Measurements from ENCODE around the gene TSPAN7. TPM values are rescaled to one million over a fixed set of nuclear protein-coding genes. Genes with fewer than 3 reads are reported as not detected.

TSPAN7 gene
- total RNA-seq, 6 experiments from 2014 or later, result not detected

DNA sequence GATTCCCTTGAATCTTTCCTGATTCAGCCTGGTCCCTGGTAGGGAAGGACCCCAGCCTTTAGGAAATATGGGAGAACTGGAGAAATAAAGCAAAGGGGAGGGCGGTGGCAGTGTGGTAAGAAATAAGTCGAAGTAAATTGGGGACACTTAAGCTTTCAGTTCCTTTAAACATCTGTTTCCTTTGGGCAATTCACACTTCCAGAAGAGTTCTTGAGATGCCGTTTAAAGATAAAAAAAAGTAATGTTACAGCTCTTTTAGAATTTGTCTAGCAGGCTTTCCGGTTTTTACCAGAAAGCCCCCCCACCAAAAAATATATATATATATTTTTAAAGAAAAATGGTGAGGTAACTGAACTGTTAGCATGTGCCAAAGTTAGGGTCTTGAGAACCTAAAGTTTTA, 46.6 kb downstream of the TSPAN7 start:
- Mint-ChIP-seq H3K4me1 (ENCODE audit: low read depth) (no peaks in the 10 kb centered on the region), H3K9me3 (no peaks in the 10 kb centered on the region), H3K4me3 (no peak overlapping the region), H3K27me3 (ENCODE audit: insufficient read depth) (no peaks in the 10 kb centered on the region; the same call in 1 of the 2 replicates), H3K36me3 (ENCODE audit: low read depth) (no peaks in the 10 kb centered on the region), H3K27ac (no peak overlapping the region)
- TF ChIP-seq, protein P1, sequence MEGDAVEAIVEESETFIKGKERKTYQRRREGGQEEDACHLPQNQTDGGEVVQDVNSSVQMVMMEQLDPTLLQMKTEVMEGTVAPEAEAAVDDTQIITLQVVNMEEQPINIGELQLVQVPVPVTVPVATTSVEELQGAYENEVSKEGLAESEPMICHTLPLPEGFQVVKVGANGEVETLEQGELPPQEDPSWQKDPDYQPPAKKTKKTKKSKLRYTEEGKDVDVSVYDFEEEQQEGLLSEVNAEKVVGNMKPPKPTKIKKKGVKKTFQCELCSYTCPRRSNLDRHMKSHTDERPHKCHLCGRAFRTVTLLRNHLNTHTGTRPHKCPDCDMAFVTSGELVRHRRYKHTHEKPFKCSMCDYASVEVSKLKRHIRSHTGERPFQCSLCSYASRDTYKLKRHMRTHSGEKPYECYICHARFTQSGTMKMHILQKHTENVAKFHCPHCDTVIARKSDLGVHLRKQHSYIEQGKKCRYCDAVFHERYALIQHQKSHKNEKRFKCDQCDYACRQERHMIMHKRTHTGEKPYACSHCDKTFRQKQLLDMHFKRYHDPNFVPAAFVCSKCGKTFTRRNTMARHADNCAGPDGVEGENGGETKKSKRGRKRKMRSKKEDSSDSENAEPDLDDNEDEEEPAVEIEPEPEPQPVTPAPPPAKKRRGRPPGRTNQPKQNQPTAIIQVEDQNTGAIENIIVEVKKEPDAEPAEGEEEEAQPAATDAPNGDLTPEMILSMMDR (IDR thresholded peaks at IDR 0.05), result no peak
- DNase-seq, result no peak

DNA sequence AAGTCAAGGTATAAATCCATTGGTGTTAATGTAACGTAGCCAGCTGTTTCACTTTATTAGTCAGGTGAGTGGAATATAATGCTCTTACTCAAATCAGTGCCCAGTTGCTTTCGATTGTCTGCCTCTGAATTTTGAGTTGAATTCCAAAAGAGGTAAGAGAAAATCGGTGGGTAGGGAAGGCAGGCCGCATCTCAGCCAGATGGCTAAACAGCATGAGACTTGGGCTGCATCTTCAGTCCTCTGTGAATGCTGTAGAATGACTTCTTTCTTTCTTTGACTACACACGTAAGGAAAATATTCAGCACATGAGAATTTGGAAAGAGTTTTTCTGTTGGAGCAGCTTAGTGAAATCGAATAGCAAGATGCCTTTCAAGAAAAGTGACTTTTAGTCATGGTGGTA, 49.5 kb downstream of the TSPAN7 start:
- H3K4me1 Mint-ChIP-seq (ENCODE audit: low read depth), result no peaks in the 10 kb centered on the region
- H3K27ac Mint-ChIP-seq, result no peak overlapping the region
- no peaks in the 10 kb centered on the region for H3K9me3 Mint-ChIP-seq
- no peak overlapping the region for H3K4me3 Mint-ChIP-seq
- DNase-seq, result no peak
- no peaks in the 10 kb centered on the region for H3K36me3 Mint-ChIP-seq (ENCODE audit: low read depth)
- no peaks in the 10 kb centered on the region; the same call in 1 of the 2 replicates for H3K27me3 Mint-ChIP-seq (ENCODE audit: insufficient read depth)
- TF ChIP-seq, protein P1 (IDR thresholded peaks at IDR 0.05), result no peak

DNA sequence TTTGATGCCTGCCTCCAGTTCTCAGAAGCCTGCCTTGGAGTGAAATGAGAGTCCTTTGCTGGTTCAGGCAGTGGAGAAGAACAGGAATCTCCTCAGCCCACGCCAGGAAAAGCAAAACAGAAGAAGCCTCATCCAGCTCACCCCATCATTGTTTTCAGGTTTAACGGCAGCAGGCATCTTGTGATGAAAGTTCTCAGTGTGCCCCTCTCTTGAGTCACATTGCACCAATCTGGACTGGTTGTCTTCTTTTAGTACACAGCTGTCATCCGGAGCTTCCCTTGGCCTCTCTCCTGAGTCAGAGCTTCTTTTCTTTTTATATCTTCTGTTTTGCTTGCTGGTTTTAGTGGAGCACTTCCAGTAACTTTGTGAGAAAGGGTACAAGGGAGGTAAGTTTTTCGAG, 50.9 kb downstream of the TSPAN7 start:
- H3K9me3 Mint-ChIP-seq, result no peaks in the 10 kb centered on the region
- H3K36me3 Mint-ChIP-seq (ENCODE audit: low read depth), result no peaks in the 10 kb centered on the region
- no peak overlapping the region for H3K27ac Mint-ChIP-seq
- H3K27me3 Mint-ChIP-seq (ENCODE audit: insufficient read depth), result no peaks in the 10 kb centered on the region
- H3K4me3 Mint-ChIP-seq, result no peak overlapping the region
- TF ChIP-seq, protein P1 (IDR thresholded peaks at IDR 0.05), result no peak
- no peaks in the 10 kb centered on the region for H3K4me1 Mint-ChIP-seq (ENCODE audit: low read depth)
- no peak for DNase-seq

DNA sequence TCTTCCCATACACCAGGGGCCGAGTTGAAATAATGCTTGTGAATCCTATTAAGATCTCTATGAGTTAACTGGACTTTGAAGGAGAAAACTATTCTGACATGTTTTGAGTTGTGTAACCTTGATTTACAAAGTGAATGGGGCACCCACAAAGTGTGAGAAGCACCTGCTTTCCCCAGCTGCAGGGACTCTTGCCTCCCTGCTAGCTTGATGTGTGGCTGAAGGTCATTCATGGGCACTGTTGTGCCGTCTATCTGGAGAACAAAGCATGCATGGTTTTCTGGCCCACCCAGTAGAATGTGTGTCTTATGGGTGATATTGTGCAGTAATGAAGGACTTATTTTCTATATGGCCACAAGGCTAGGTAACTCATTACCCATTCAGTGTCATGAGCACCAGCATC, 53.1 kb downstream of the TSPAN7 start:
- Mint-ChIP-seq H3K27me3 (ENCODE audit: insufficient read depth) (no peaks in the 10 kb centered on the region), H3K9me3 (no peaks in the 10 kb centered on the region), H3K4me3 (no peak overlapping the region), H3K36me3 (ENCODE audit: low read depth) (no peaks in the 10 kb centered on the region), H3K27ac (no peak overlapping the region), H3K4me1 (ENCODE audit: low read depth) (no peaks in the 10 kb centered on the region)
- TF ChIP-seq, protein P1 (IDR thresholded peaks at IDR 0.05), result no peak
- DNase-seq, result no peak

DNA sequence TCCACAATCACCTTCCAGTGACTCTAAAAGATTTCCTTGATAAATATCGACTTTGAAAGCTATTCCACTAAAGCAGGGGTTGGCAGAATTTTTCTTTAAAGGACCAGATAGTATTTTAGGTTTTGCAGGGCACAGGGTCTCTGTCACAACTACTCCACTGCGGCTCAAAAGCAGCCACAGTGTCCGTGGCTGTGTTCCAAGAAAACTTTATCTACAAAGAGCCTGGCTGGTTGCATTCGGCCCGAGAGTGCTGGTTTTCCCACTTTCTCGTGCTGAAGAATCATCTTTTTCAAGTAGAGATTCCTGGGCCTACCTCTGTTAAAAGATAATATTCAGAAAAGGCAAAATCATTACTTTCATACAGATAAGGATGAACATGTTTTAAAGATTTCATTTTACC, 55.6 kb downstream of the TSPAN7 start:
- Mint-ChIP-seq H3K27me3 (ENCODE audit: insufficient read depth) (no peaks in the 10 kb centered on the region), H3K9me3 (no peaks in the 10 kb centered on the region)

More for the DNA sequence above, 55.6 kb downstream of the TSPAN7 start:
- TF ChIP-seq, protein P1 (IDR thresholded peaks at IDR 0.05), result no peak
- H3K4me1 Mint-ChIP-seq (ENCODE audit: low read depth), result no peaks in the 10 kb centered on the region
- H3K27ac Mint-ChIP-seq, result no peak overlapping the region
- no peaks in the 10 kb centered on the region for H3K36me3 Mint-ChIP-seq (ENCODE audit: low read depth)
- H3K4me3 Mint-ChIP-seq, result no peak overlapping the region
- DNase-seq, result no peak
